Lung microvascular endothelial cell (primary cell): ENCODE results near the gene EML6. TPM values are rescaled to one million over a fixed set of nuclear protein-coding genes. Genes with fewer than 3 reads are reported as not detected.

Source experiments
- DNase-seq, 2 donors: peaks; one replicate each; pipeline versions ENCODE4 v3.0.0 to v3.0.0-alpha.2; 2010; ENCODE audit warnings: low read depth in 2 of 2
- total RNA-seq: library from RNA; depleted of rRNA; stranded (reverse); fragments of >200 nt; gene quantifications from 2 replicates; pipeline ENCODE4 v1.2.1, GENCODE V29; 2014

The EML6 gene
- total RNA-seq, 1 donor from 2014 or later, result 0.20 TPM

- no peak for DNase-seq
Measured at GRCh38 chr2:54942373-54942772, 218.9 kb downstream of the EML6 start.

GRCh38 chr2:54944724-54945326, 221.4 kb downstream of the EML6 start:
- no peak for DNase-seq

- peak in 1 of 2 donors; percentile 22 for DNase-seq
Measured at GRCh38 chr2:54945391-54946219, 222.1 kb downstream of the EML6 start.

- DNase-seq, result no peak
Measured at GRCh38 chr2:54946220-54946805, 222.9 kb downstream of the EML6 start.

GRCh38 chr2:54947136-54947535, 223.7 kb downstream of the EML6 start:
- DNase-seq, result no peak

- DNase-seq, result no peak
Measured at GRCh38 chr2:54947646-54948045, 224.2 kb downstream of the EML6 start.

GRCh38 chr2:54948120-54948519, 224.7 kb downstream of the EML6 start:
- no peak for DNase-seq

GRCh38 chr2:54949431-54949830, 226.0 kb downstream of the EML6 start:
- DNase-seq, result no peak

- DNase-seq, result no peak
Measured at GRCh38 chr2:54950811-54951210, 227.3 kb downstream of the EML6 start.

GRCh38 chr2:54952425-54952824, 229.0 kb downstream of the EML6 start:
- no peak for DNase-seq

GRCh38 chr2:54952978-54953456, 229.6 kb downstream of the EML6 start:
- DNase-seq, result peak; percentile 43 to 48

GRCh38 chr2:54954158-54954557, 230.7 kb downstream of the EML6 start:
- DNase-seq, result no peak

GRCh38 chr2:54954705-54955357, 231.4 kb downstream of the EML6 start:
- no peak for DNase-seq

- peak in 1 of 2 donors; percentile 12 for DNase-seq
Measured at GRCh38 chr2:54955358-54956110, 232.1 kb downstream of the EML6 start.

GRCh38 chr2:54956111-54956627, 232.7 kb downstream of the EML6 start:
- no peak for DNase-seq

GRCh38 chr2:54957321-54957999, 234.0 kb downstream of the EML6 start:
- DNase-seq, result no peak

GRCh38 chr2:54958717-54959371, 235.4 kb downstream of the EML6 start:
- no peak for DNase-seq

- DNase-seq, result no peak
Measured at GRCh38 chr2:54960164-54960563, 236.7 kb downstream of the EML6 start.

- no peak for DNase-seq
Measured at GRCh38 chr2:54962511-54962910, 239.0 kb downstream of the EML6 start.

GRCh38 chr2:54962935-54963440, 239.5 kb downstream of the EML6 start:
- no peak for DNase-seq
